Stimulated activated effector memory CD8-positive, alpha-beta T cell treated with anti-CD3 and anti-CD28 coated beads, Interleukin-12 subunit alpha, Interleukin-12 subunit beta, amount 100 ng/mL, for 72 hours (primary cell): ENCODE measurements around the gene ALDH18A1.
"Not testable (repeated sequence)": the region's sequence is repeated elsewhere in the genome, so short reads cannot be mapped to it uniquely, and the experiment has no call there.

Experiments used
- ATAC-seq: fragments of 150-1000 bp; cut with Tn5 transposase; 2 replicates; pipeline ENCODE4 v1.10.0; 2021
- DNase-seq, 2 donors: peaks; one replicate each; pipeline ENCODE4 v3.0.0; 2021 to 2022; ENCODE audit warnings: low spot score in 2 of 2
- H3K27ac Mint-ChIP-seq: one replicate; pipeline ENCODE4 v1.8.0; 2022; ENCODE audit warnings: mild to moderate bottlenecking, mixed read lengths
- H3K36me3 Mint-ChIP-seq: one replicate; pipeline ENCODE4 v1.8.0; 2022; ENCODE audit warnings: mild to moderate bottlenecking, mixed read lengths
- H3K4me1 Mint-ChIP-seq: one replicate; pipeline ENCODE4 v1.8.0; 2022; ENCODE audit warnings: mixed read lengths
- H3K4me3 Mint-ChIP-seq: one replicate; pipeline ENCODE4 v1.8.0; 2022; ENCODE audit warnings: mild to moderate bottlenecking, mixed read lengths
- H3K9me3 Mint-ChIP-seq: one replicate; pipeline ENCODE4 v1.8.0; 2022; ENCODE audit warnings: mixed read lengths

ALDH18A1 gene

DNA sequence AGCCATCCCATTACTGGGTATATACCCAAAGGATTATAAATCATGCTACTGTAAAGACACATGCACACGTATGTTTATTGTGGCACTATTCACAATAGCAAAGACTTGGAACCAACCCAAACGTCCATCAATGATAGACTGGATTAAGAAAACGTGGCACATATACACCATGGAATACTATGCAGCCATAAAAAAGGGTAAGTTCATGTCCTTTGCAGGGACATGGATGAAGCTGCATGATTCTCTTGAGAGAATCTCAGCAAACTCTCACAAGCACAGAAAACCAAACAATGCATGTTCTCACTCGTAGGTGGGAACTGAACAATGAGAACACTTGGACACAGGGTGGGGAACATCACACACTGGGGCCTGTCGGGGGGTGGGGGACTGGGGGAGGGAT lies 36.1 kb downstream of the ALDH18A1 start:
- H3K27ac Mint-ChIP-seq, H3K9me3 Mint-ChIP-seq, DNase-seq, H3K4me3 Mint-ChIP-seq, H3K4me1 Mint-ChIP-seq, ATAC-seq: not testable (repeated sequence)
- peaks cover 79% of the 10 kb centered on the region for H3K36me3 Mint-ChIP-seq

DNA sequence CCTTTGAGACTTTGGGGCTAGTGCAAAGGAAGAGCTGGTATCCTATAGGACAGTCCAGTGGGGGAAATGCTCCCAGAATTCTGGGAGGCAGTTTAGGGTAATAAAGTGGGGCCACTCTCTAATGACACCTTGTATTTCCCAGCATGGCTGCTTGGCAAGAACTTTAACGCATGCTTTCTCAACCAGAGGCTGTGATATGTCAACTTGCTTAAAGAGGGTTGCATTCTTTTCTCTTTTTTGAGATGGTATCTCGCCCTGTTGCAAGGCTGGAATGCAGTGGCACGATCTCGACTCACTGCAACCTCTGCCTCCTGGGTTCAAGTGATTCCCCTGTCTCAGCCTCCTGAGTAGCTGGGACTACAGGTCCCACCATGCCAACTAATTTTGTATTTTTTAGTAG lies 38.4 kb downstream of the ALDH18A1 start:
- Mint-ChIP-seq H3K36me3 (peaks cover 79% of the 10 kb centered on the region), H3K9me3 (no peaks in the 10 kb centered on the region), H3K4me3 (no peak overlapping the region), H3K4me1 (no peaks in the 10 kb centered on the region), H3K27ac (no peak overlapping the region)
- DNase-seq = no peak
- ATAC-seq = no peak

DNA sequence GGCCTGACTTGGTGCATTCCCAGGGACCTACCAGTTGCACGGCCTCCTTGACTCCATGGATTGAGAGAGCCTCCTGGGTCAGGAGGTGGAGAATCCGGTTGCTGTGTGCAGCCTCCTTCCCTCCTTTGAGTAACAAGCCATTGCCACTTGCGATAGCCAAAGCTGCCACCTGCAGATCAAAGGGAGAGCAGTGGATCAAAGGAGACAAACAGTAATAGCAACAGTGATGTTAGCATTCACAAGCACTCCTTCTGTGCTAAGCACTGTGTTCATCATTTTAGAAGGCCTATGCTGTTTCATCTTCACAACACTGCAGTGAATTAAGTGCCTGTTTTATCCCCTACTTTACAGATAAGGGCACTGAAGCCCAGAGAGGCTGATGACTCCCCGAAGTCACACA lies 40.1 kb downstream of the ALDH18A1 start:
- Mint-ChIP-seq H3K36me3 (peaks cover 80% of the 10 kb centered on the region), H3K27ac (no peak overlapping the region), H3K4me1 (no peaks in the 10 kb centered on the region), H3K9me3 (no peaks in the 10 kb centered on the region), H3K4me3 (no peak overlapping the region)
- DNase-seq (no peak), ATAC-seq (no peak)

DNA sequence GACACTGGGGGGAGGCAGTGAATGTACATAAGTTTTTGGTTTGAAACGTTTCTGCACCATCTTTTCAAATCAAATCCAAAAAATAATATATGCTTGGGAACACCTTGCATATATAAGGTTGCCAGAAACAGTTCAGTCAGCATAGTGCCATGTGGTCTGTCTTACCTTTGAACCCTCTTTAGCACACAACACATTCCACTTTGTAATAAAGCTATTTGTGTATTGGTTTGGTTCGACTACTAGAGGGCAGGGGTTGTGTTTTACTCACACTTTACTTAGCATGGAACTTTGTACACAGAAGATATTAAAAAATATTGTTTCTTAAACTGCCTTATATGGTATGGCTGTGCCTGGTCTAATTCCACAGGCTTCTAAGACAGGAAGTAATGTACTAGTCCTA lies 43.2 kb downstream of the ALDH18A1 start:
- ATAC-seq (no peak), DNase-seq (no peak)
- no peaks in the 10 kb centered on the region for H3K9me3 Mint-ChIP-seq
- peaks cover 83% of the 10 kb centered on the region for H3K36me3 Mint-ChIP-seq
- H3K4me1 Mint-ChIP-seq = no peaks in the 10 kb centered on the region
- H3K4me3 Mint-ChIP-seq = no peak overlapping the region
- H3K27ac Mint-ChIP-seq = no peak overlapping the region

DNA sequence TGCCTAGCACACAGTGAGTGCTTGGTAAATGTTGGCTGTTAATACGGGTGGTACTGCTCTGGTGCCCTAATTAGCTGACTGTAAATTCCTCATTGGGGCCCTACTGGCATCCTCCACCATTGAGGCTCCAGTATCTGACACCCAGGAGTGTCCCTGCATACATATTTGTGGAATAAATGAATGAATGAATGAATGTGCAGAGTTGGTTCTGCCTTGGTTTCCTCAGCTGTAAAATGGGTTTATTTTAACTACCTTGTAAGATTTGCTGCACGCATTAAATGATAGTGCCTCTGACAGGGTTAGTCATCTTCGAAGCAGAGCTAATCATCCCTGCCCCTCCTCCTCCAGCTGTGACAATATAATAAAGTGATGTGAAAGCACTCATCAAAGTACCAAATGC lies 45.8 kb downstream of the ALDH18A1 start:
- Mint-ChIP-seq H3K27ac (no peak overlapping the region), H3K4me3 (no peak overlapping the region), H3K9me3 (no peaks in the 10 kb centered on the region), H3K4me1 (no peaks in the 10 kb centered on the region), H3K36me3 (peaks cover 100% of the 10 kb centered on the region)
- no peak for ATAC-seq
- no peak for DNase-seq

DNA sequence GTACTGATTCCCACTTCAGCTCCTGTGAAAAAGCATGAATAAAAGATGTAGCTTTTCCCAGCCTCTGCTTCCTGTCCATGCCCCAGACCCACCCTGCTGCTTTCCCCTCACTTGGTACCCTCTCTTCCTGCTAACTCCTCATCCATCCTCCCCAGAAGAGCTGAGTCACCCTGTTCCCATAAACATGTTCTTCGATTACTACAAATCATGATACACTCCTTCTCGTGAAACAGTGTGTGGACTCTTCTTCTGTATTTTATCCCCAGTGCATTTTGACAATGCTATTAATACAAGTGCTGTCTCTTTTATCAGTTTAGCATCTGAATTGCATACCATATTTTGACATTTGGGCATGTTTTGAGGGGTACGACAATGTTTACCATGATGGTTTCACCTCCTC lies 49.6 kb downstream of the ALDH18A1 start:
- Mint-ChIP-seq H3K4me1 (no peaks in the 10 kb centered on the region), H3K4me3 (no peak overlapping the region), H3K9me3 (no peaks in the 10 kb centered on the region), H3K27ac (peak overlapping the region; percentile 7), H3K36me3 (peaks cover 71% of the 10 kb centered on the region)
- DNase-seq (no peak), ATAC-seq (no peak)

DNA sequence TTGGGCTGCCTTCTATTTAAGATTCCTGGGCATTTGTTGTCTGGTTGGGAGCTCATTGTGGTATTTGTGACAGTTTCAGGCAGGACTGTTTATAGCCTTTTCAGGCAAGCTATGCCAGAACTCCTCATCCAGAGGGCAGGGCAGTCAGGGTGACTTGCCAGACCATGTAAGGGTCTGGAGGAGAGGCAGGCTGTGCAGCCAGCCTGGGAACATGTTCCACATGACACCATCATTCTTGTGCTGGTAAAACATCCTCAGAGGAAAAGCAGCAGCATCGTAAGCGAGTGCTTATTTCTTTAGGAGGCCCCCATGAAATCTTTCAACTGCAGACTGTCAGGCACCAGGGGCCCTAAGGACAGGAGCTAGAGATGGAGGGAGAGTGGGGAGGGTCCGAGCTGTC lies 51.3 kb downstream of the ALDH18A1 start:
- DNase-seq = no peak
- ATAC-seq = no peak
- H3K27ac Mint-ChIP-seq = peak overlapping the region; percentile 21
- H3K4me1 Mint-ChIP-seq = no peaks in the 10 kb centered on the region
- peaks cover 53% of the 10 kb centered on the region for H3K36me3 Mint-ChIP-seq
- no peaks in the 10 kb centered on the region for H3K9me3 Mint-ChIP-seq
- H3K4me3 Mint-ChIP-seq = no peak overlapping the region

DNA sequence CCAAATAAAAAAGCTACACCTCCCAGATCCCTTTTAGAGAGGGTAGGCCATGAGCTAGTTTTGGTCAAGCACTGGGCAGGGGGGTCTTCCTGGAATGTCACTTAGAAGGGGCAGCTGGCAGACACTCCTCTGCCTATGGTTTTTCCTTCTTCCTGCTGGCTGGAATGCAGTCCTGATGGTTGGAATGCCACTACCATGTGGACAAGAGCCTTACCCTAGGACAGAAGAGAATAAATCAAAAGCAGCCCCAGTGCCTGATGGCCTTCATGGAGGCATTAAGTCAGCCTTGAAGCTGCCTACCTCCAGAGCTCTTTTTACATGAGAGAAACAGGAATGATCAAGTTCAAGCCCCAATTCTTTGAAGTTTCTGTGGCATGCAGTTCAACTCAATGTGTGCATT lies 51.9 kb downstream of the ALDH18A1 start:
- H3K36me3 Mint-ChIP-seq = peaks cover 48% of the 10 kb centered on the region

DNA sequence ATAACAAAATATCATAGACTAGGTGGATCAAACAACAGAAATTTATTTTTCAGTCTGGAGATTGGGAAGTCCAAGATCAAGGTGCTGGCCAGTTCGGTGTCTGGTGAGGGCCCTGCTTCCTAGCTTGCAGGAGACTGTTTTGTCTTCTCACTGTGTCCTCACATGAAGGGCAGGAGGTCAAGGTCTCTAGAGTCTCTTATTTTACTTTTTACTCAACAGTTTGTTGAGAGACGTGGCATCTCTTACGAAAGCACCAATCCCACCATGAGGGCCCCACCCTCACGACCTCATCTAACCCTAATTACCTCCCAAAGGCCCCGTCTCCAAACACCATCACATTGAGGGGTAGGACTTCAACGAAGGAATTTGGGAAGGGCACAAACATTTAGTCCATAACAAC lies 54.1 kb downstream of the ALDH18A1 start:
- H3K4me3 Mint-ChIP-seq = no peak overlapping the region
- H3K27ac Mint-ChIP-seq = no peak overlapping the region
- DNase-seq (no peak), ATAC-seq (no peak)
- no peaks in the 10 kb centered on the region for H3K4me1 Mint-ChIP-seq
- H3K9me3 Mint-ChIP-seq = no peaks in the 10 kb centered on the region
- H3K36me3 Mint-ChIP-seq = peaks cover 25% of the 10 kb centered on the region

More for the DNA sequence above, 51.9 kb downstream of the ALDH18A1 start:
- Mint-ChIP-seq H3K9me3 (no peaks in the 10 kb centered on the region), H3K27ac (peak overlapping the region; percentile 21), H3K4me1 (no peaks in the 10 kb centered on the region), H3K4me3 (no peak overlapping the region)
- ATAC-seq (no peak), DNase-seq (no peak)

DNA sequence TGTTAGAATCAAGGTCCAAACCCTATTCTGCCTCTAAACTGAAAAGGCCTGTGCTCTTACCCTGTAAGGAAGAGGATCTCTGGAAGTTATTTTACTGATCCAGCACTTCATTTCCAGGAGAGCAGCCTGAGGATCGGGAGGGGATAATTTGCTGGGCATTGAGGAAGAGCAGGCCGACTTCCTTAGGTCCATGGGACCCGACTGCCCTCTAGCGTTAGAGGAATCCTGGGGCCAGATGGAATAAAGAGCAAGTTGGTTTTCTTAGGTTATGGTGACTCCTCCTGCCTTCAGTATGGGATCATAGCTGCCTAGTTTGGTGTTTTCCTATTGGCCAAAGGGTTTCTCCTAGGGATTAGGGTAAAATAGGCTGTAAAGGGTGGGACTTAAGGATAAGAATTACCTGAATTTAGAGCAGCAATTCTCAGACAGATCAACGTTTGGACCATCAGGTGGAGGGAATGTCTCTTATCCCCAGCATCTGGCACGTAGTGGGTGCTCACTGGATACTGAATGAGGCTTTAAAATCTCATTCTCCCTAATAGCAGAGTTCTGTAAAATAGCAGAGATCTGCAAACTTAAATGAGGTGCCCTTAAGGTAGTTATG lies 55.3 kb downstream of the ALDH18A1 start:
- peak; percentile 78 for ATAC-seq
- DNase-seq = peak; percentile 21 to 60
- no peaks in the 10 kb centered on the region for H3K4me1 Mint-ChIP-seq
- H3K9me3 Mint-ChIP-seq = no peaks in the 10 kb centered on the region
- no peak overlapping the region for H3K4me3 Mint-ChIP-seq
- no peak overlapping the region for H3K27ac Mint-ChIP-seq
- peaks cover 14% of the 10 kb centered on the region for H3K36me3 Mint-ChIP-seq

DNA sequence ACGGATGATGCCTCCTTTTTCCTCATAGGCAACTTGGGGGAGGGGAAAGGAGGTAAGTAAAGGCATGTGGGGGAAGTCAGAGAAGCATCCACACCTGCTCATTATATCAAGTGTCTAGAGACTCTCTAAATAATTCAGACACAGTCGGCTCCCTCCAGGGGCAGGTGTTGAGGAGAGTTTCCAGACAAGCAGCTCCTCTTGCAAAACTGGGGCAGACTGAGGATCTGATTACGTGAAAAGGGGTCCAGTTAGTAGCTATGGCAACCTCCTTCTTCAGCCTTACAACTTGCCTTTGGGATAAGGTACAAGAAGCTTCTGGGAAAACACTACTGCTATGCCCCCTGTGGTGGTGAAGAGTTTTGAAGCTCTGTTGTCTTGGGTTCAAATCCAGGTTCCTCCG lies 56.4 kb downstream of the ALDH18A1 start:
- no peak overlapping the region for H3K4me3 Mint-ChIP-seq
- ATAC-seq = no peak
- no peak overlapping the region for H3K27ac Mint-ChIP-seq
- peaks cover 3% of the 10 kb centered on the region for H3K36me3 Mint-ChIP-seq
- H3K4me1 Mint-ChIP-seq = no peaks in the 10 kb centered on the region
- no peak for DNase-seq
- H3K9me3 Mint-ChIP-seq = no peaks in the 10 kb centered on the region

DNA sequence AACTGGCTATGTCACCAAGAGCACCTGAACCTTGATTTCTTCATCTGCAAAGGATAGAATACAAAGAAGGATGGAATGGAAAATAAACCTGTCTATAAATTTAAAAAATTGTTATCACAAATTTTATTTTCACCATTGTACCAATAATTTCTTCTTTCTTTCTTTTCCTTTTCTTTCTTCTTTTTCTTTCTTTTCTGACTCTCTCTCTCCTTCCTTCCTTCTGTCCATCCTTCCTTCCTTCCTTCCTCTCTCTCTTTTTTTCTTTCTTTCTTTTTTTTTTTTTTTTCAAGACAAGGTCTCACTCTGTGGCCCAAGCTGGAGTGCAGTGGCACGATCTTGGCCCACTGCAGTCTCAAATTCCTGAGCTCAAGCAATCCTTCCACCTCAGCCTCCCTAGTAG lies 58.7 kb downstream of the ALDH18A1 start:
- DNase-seq = no peak
- ATAC-seq = no peak
- Mint-ChIP-seq H3K9me3 (no peaks in the 10 kb centered on the region), H3K36me3 (no peaks in the 10 kb centered on the region), H3K4me3 (no peak overlapping the region), H3K27ac (no peak overlapping the region), H3K4me1 (no peaks in the 10 kb centered on the region)

DNA sequence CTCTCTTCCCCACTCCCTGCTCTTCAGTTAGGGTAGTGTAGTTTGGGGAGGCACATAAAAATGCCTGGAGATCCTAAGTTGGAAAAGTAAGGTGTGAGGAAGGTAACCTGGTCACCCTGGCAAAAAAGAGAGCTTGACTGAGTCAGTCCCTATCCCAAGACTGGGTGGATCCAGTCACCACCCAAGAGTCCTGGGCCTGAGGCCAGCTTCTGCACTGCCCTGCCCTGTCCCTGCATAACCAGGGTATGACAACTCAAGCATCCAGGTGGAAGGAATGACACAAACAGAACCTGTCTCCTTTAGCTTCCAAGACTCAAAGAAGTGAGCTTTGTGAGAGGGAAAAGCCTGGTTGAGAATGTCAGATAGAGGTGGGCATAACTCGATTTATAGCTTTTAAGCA lies 68.5 kb downstream of the ALDH18A1 start:
- ATAC-seq = no peak
- H3K36me3 Mint-ChIP-seq = no peaks in the 10 kb centered on the region
- H3K27ac Mint-ChIP-seq = no peak overlapping the region
- no peak for DNase-seq
- no peaks in the 10 kb centered on the region for H3K9me3 Mint-ChIP-seq
- H3K4me1 Mint-ChIP-seq = no peaks in the 10 kb centered on the region
- no peak overlapping the region for H3K4me3 Mint-ChIP-seq

DNA sequence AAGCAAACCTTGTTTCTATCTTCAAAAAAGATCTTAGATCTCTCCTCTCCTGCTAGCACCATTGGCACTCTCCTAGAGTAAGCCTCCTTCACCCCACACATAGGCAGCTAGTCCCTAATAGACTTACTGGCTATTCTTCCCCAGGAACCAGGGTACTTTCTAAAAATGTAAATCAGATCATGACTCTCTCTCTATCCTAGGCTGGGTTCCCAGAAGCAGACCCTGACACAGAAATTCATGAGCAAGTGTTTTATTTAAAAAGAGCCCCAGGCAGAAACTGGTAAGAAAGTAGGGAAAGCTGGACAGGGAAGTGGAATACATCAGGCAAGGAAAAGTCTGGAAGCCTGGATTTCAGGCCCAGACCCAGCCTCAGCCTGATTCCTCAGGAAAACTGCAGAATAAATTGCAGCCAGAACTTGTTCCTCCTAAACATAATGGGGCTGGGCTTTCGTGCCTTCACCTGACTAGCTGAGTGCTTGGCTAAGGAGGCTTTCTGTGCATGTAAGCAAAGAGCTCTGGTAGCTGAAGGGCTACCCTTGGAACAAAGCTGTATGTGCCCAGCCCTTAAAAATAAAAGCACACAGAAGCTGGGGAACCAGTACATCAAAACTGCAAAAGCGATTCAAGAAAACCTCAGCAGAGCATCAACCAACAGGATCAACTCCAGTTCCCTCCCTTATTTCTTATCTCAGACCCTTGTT lies 76.5 kb downstream of the ALDH18A1 start:
- no peaks in the 10 kb centered on the region for H3K9me3 Mint-ChIP-seq
- no peaks in the 10 kb centered on the region for H3K36me3 Mint-ChIP-seq
- H3K4me1 Mint-ChIP-seq = no peaks in the 10 kb centered on the region
- no peak for ATAC-seq
- no peak overlapping the region for H3K4me3 Mint-ChIP-seq
- H3K27ac Mint-ChIP-seq = no peak overlapping the region
- DNase-seq = no peak

DNA sequence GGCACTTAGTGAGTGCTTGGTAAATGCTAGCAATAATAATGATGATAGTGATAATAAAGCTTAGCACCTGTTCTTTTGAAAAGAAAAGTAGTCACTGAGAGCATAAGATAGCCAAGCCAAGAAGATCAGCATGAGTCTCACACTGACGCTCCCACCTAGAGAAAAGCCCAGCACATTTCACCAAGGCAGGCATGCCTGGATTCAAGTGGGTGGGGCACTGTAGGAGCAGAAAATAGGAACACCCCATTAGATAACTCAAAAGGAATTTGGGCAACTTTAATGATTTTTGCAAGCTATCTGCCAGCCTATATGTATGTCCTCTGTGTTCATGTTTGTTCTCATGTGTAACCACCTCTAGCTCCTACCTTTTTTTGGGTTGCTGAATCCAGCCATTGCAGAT lies 77.2 kb downstream of the ALDH18A1 start:
- no peaks in the 10 kb centered on the region for H3K4me1 Mint-ChIP-seq
- H3K36me3 Mint-ChIP-seq = no peaks in the 10 kb centered on the region
- no peak overlapping the region for H3K27ac Mint-ChIP-seq
- ATAC-seq (no peak), DNase-seq (no peak)
- H3K4me3 Mint-ChIP-seq = no peak overlapping the region
- H3K9me3 Mint-ChIP-seq = no peaks in the 10 kb centered on the region

DNA sequence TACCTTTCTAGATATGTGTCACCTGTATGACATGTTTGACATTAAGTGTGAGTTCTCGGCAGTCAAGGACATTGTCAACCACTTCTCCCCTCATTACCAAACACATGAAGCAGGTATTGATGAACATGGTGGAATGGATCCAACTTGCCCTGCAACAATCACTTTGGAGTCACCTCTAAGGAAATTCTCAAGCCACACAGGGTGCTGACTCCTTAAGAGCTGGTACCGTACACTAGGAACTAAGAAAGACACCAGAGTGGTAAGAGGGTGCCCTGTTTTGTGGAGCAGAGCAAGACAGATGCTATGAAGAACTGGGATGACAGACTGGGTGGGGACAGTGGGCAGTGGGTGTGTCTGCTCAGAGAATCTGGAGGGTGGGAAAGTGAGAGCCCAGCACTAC lies 77.9 kb downstream of the ALDH18A1 start:
- H3K36me3 Mint-ChIP-seq = no peaks in the 10 kb centered on the region
- H3K4me3 Mint-ChIP-seq = no peak overlapping the region
- no peak for DNase-seq
- ATAC-seq = peak; percentile 40
- no peaks in the 10 kb centered on the region for H3K9me3 Mint-ChIP-seq
- no peak overlapping the region for H3K27ac Mint-ChIP-seq
- no peaks in the 10 kb centered on the region for H3K4me1 Mint-ChIP-seq
